HFFc6 (cell line): ENCODE results near the gene PCGF3. TPM values are rescaled to one million over a fixed set of nuclear protein-coding genes. Genes with fewer than 3 reads are reported as not detected.
"Not testable (repeated sequence)": the region's sequence is repeated elsewhere in the genome, so short reads cannot be mapped to it uniquely, and the experiment has no call there.

ENCODE experiments used
- DNase-seq: peaks from one replicate; pipeline ENCODE4 v3.0.0-alpha.2; 2018
- H3K27ac Mint-ChIP-seq: 2 replicates; pipeline ENCODE4 v1.8.0; 2020; ENCODE audit warnings: mild to moderate bottlenecking, mixed read lengths
- H3K27me3 Mint-ChIP-seq: 2 replicates; pipeline ENCODE4 v1.8.0; 2021; ENCODE audit warnings: mild to moderate bottlenecking, moderate library complexity, mixed read lengths; ENCODE audit not compliant: insufficient read depth
- H3K36me3 Mint-ChIP-seq: 2 replicates; pipeline ENCODE4 v1.8.0; 2021; ENCODE audit warnings: low read depth, mixed read lengths
- H3K4me1 Mint-ChIP-seq: 2 replicates; pipeline ENCODE4 v1.8.0; 2020; ENCODE audit warnings: low read depth, mixed read lengths
- H3K4me3 Mint-ChIP-seq: 2 replicates; pipeline ENCODE4 v1.8.0; 2020; ENCODE audit warnings: mild to moderate bottlenecking, moderate library complexity, mixed read lengths
- H3K9me3 Mint-ChIP-seq: 2 replicates; pipeline ENCODE4 v1.8.0; 2020; ENCODE audit warnings: mild to moderate bottlenecking, mixed read lengths
- CTCF ChIP-seq: fragments of 200-600 bp; sonication (generic); IDR thresholded peaks from 2 replicates; pipeline ENCODE4 v1.5.0; 2021; ENCODE audit warnings: antibody characterized with exemption, mild to moderate bottlenecking
- total RNA-seq, 6 experiments: library from RNA; stranded (reverse); fragmentation: NEBNext Ultra II Directional; extraction: Animal tissue kit (Norgen Biotek cat#: 25700); gene quantifications; 2 replicates in 1 of 6; 3 replicates in 5 of 6; pipeline ENCODE4 v1.2.3, GENCODE V29; 2021

The PCGF3 gene
- total RNA-seq, 6 experiments from 2014 or later: 28.5 to 34.5 (median 30.2) TPM

- no peak for TF ChIP-seq CTCF
- Mint-ChIP-seq H3K27me3 (peaks cover 13% of the 10 kb centered on the region), H3K9me3 (peaks cover 63% of the 10 kb centered on the region), H3K27ac (no peak overlapping the region), H3K36me3 (peaks cover 74% of the 10 kb centered on the region), H3K4me3 (no peak overlapping the region), H3K4me1 (peaks cover 9% of the 10 kb centered on the region; the same call in 1 of the 2 replicates)
- DNase-seq: no peak
Measured at GRCh38 chr4:751676-752075, 46.0 kb downstream of the PCGF3 start.

GRCh38 chr4:752196-752861, 46.7 kb downstream of the PCGF3 start:
- TF ChIP-seq CTCF: no peak
- Mint-ChIP-seq H3K27ac (no peak overlapping the region), H3K9me3 (peaks cover 66% of the 10 kb centered on the region), H3K36me3 (peaks cover 79% of the 10 kb centered on the region), H3K4me1 (peaks cover 9% of the 10 kb centered on the region; the same call in 1 of the 2 replicates), H3K4me3 (no peak overlapping the region), H3K27me3 (peaks cover 13% of the 10 kb centered on the region)
- no peak for DNase-seq

GRCh38 chr4:753186-753585, 47.6 kb downstream of the PCGF3 start:
- H3K27me3 Mint-ChIP-seq, H3K27ac Mint-ChIP-seq, DNase-seq, H3K4me1 Mint-ChIP-seq, H3K4me3 Mint-ChIP-seq: not testable (repeated sequence)
- Mint-ChIP-seq H3K9me3 (peaks cover 67% of the 10 kb centered on the region), H3K36me3 (peaks cover 81% of the 10 kb centered on the region)

- Mint-ChIP-seq H3K36me3 (peaks cover 73% of the 10 kb centered on the region), H3K4me1 (peaks cover 9% of the 10 kb centered on the region; the same call in 1 of the 2 replicates), H3K4me3 (no peak overlapping the region), H3K9me3 (peaks cover 59% of the 10 kb centered on the region), H3K27me3 (peaks cover 5% of the 10 kb centered on the region; the same call in 1 of the 2 replicates), H3K27ac (no peak overlapping the region)
- no peak for TF ChIP-seq CTCF
- DNase-seq: no peak
Measured at GRCh38 chr4:754221-755120, 48.8 kb downstream of the PCGF3 start.

GRCh38 chr4:757111-757510, 51.5 kb downstream of the PCGF3 start:
- peaks cover 71% of the 10 kb centered on the region for H3K36me3 Mint-ChIP-seq
- H3K4me3 Mint-ChIP-seq: no peak overlapping the region
- DNase-seq: no peak
- peaks cover 59% of the 10 kb centered on the region for H3K9me3 Mint-ChIP-seq
- peaks cover 15% of the 10 kb centered on the region for H3K27me3 Mint-ChIP-seq
- H3K4me1 Mint-ChIP-seq: no peaks in the 10 kb centered on the region
- H3K27ac Mint-ChIP-seq: no peak overlapping the region
- TF ChIP-seq CTCF: no peak

- not testable (repeated sequence) for H3K4me3 Mint-ChIP-seq, H3K27ac Mint-ChIP-seq, DNase-seq, H3K4me1 Mint-ChIP-seq
- H3K9me3 Mint-ChIP-seq: peaks cover 63% of the 10 kb centered on the region
- H3K27me3 Mint-ChIP-seq: peaks cover 15% of the 10 kb centered on the region
- H3K36me3 Mint-ChIP-seq: peaks cover 75% of the 10 kb centered on the region
Measured at GRCh38 chr4:759810-760209, 54.2 kb downstream of the PCGF3 start.
